Fibroblast of the aortic adventitia (primary cell): Measurements from ENCODE around the gene UGT1A5. TPM values are rescaled to one million over a fixed set of nuclear protein-coding genes. Genes with fewer than 3 reads are reported as not detected.
"Not testable (repeated sequence)": the region's sequence is repeated elsewhere in the genome, so short reads cannot be mapped to it uniquely, and the experiment has no call there.

Source experiments
- DNase-seq: peaks from one replicate; pipeline ENCODE4 v3.0.0-alpha.2; 2010; ENCODE audit warnings: low read depth
- H3K4me3 ChIP-seq: 2 replicates; pipeline ENCODE4 v1.5.1; 2011; ENCODE audit warnings: low read depth, mild to moderate bottlenecking, control low read depth, low read length, moderate library complexity
- CTCF ChIP-seq: IDR thresholded peaks from 2 replicates; pipeline ENCODE4 v1.5.1; 2011; ENCODE audit warnings: mild to moderate bottlenecking, low read length, control low read depth, inconsistent platforms; ENCODE audit not compliant: insufficient read depth
- total RNA-seq: library from RNA; depleted of rRNA; stranded (reverse); fragments of >200 nt; gene quantifications from 2 replicates; pipeline ENCODE4 v1.2.3, GENCODE V29; 2012; ENCODE audit warnings: low replicate concordance

UGT1A5 gene
- total RNA-seq, 1 donor: not detected

- no peak for DNase-seq
- no peak for TF ChIP-seq CTCF
- H3K4me3 ChIP-seq: no peak overlapping the region
These were observed 32.5 kb downstream of the UGT1A5 start for GRCh38 chr2:233745073-233745755.

- DNase-seq, H3K4me3 ChIP-seq: not testable (repeated sequence)
These were observed 33.1 kb downstream of the UGT1A5 start for GRCh38 chr2:233745838-233746237.

- DNase-seq: peak; percentile 60
- TF ChIP-seq CTCF: no peak
- no peak overlapping the region for H3K4me3 ChIP-seq
These were observed 34.0 kb downstream of the UGT1A5 start for GRCh38 chr2:233746475-233747282.

- no peak overlapping the region for H3K4me3 ChIP-seq
- TF ChIP-seq CTCF: no peak
- no peak for DNase-seq
These were observed 34.5 kb downstream of the UGT1A5 start for GRCh38 chr2:233747283-233747544.

- DNase-seq: not testable (repeated sequence)
These were observed 38.0 kb downstream of the UGT1A5 start for GRCh38 chr2:233750689-233751088.

GRCh38 chr2:233751212-233752009 is 38.7 kb downstream of the UGT1A5 start:
- not testable (repeated sequence) for H3K4me3 ChIP-seq, DNase-seq

More at GRCh38 chr2:233750689-233751088, 38.0 kb downstream of the UGT1A5 start:
- not testable (repeated sequence) for H3K4me3 ChIP-seq

GRCh38 chr2:233754872-233755611 is 42.3 kb downstream of the UGT1A5 start:
- TF ChIP-seq CTCF: no peak
- H3K4me3 ChIP-seq: no peak overlapping the region
- DNase-seq: no peak

GRCh38 chr2:233756429-233757081 is 43.8 kb downstream of the UGT1A5 start:
- DNase-seq: peak; percentile 36
- no peak for TF ChIP-seq CTCF
- no peak overlapping the region for H3K4me3 ChIP-seq
